ENCODE results near the gene FAM131A.

Gene FAM131A

GRCh38 chr3:184305577-184305976, 31.8 kb upstream of the FAM131A start:
- Histone ChIP-seq H3K27ac (replicated peaks) (no peak overlapping the region), H3K4me3 (replicated peaks; ENCODE audit: insufficient read depth, low read length) (no peak overlapping the region), H3K27me3 (ENCODE audit: insufficient read depth, poor library complexity, severe bottlenecking) (no peaks in the 10 kb centered on the region)
- DNase-seq (ENCODE audit: low read depth in 1 of 2, low spot score in 1 of 2) = no peak
- TF ChIP-seq CTCF (IDR thresholded peaks at IDR 0.05; ENCODE audit: insufficient read depth, low read length) (peak; percentile 6), REST (IDR thresholded peaks at IDR 0.05; ENCODE audit: insufficient replicate concordance, low read depth) (no peak)

GRCh38 chr3:184306341-184306972, 30.9 kb upstream of the FAM131A start:
- TF ChIP-seq REST (IDR thresholded peaks at IDR 0.05; ENCODE audit: insufficient replicate concordance, low read depth) = no peak
- TF ChIP-seq SPI1 (IDR thresholded peaks at IDR 0.05; ENCODE audit: borderline replicate concordance, low read depth) = no peak
- TF ChIP-seq GABPA (IDR thresholded peaks at IDR 0.05; ENCODE audit: low read depth) = no peak
- Histone ChIP-seq H3K27me3 (ENCODE audit: insufficient read depth, poor library complexity, severe bottlenecking) (no peaks in the 10 kb centered on the region), H3K27ac (replicated peaks) (no peak overlapping the region), H3K4me3 (replicated peaks; ENCODE audit: insufficient read depth, low read length) (no peak overlapping the region)
- no peak for DNase-seq (ENCODE audit: low read depth in 1 of 2, low spot score in 1 of 2)

GRCh38 chr3:184307915-184308314, 29.5 kb upstream of the FAM131A start:
- Histone ChIP-seq H3K4me3 (replicated peaks; ENCODE audit: insufficient read depth, low read length) (no peak overlapping the region), H3K27ac (replicated peaks) (no peak overlapping the region), H3K27me3 (ENCODE audit: insufficient read depth, poor library complexity, severe bottlenecking) (no peaks in the 10 kb centered on the region)
- no peak for DNase-seq (ENCODE audit: low read depth in 1 of 2, low spot score in 1 of 2)
- TF ChIP-seq SPI1 (IDR thresholded peaks at IDR 0.05; ENCODE audit: borderline replicate concordance, low read depth) (no peak), REST (IDR thresholded peaks at IDR 0.05; ENCODE audit: insufficient replicate concordance, low read depth) (no peak), GABPA (IDR thresholded peaks at IDR 0.05; ENCODE audit: low read depth) (no peak), POLR2AphosphoS5 (IDR thresholded peaks at IDR 0.05; ENCODE audit: low read depth) (no peak), CTCF (IDR thresholded peaks at IDR 0.05; ENCODE audit: insufficient read depth, low read length) (no peak)

Data from HL-60 (cell line).